Prostate gland (tissue), 2 donors: ENCODE data around the gene EIF4E. TPM values are rescaled to one million over a fixed set of nuclear protein-coding genes. Genes with fewer than 3 reads are reported as not detected.
"Not testable (repeated sequence)": the region's sequence is repeated elsewhere in the genome, so short reads cannot be mapped to it uniquely, and the experiment has no call there.

Experiments used
- DNase-seq: peaks from one replicate; pipeline ENCODE4 v3.0.0-alpha.2; 2019; ENCODE audit warnings: low spot score
- H3K27ac ChIP-seq, 2 donors: fragments of 200-600 bp; sonication (generic); 2 replicates each; pipeline ENCODE4 v1.5.1; 2017 to 2019
- H3K27me3 ChIP-seq: fragments of 200-600 bp; sonication (generic); replicated peaks from 2 replicates; pipeline ENCODE4 v1.5.1; 2019; ENCODE audit not compliant: insufficient read depth
- H3K36me3 ChIP-seq, 2 donors: fragments of 200-600 bp; sonication (generic); 1 replicate in 1 of 2; 2 replicates in 1 of 2; pipeline versions ENCODE4 v1.5.1 to v1.8.1; 2017 to 2019
- H3K4me1 ChIP-seq: fragments of 200-600 bp; sonication (generic); replicated peaks from 2 replicates; pipeline ENCODE4 v1.5.1; 2019
- H3K4me3 ChIP-seq, 2 donors: fragments of 200-600 bp; sonication (generic); 2 replicates each; pipeline ENCODE4 v1.5.1; 2017 to 2019
- H3K9me3 ChIP-seq: fragments of 200-600 bp; sonication (generic); 2 replicates; pipeline ENCODE4 v1.5.1; 2017
- POLR2A ChIP-seq: fragments of 450-650 bp; IDR thresholded peaks from one replicate; pipeline ENCODE4 v1.6.1; 2016; ENCODE audit warnings: antibody characterized with exemption, mild to moderate bottlenecking
- POLR2AphosphoS5 ChIP-seq: sonication (generic); formaldehyde crosslinking; IDR thresholded peaks from one replicate; pipeline ENCODE4 v1.6.1; 2017; ENCODE audit warnings: antibody characterized with exemption
- WGBS: methylation state at CpG from one replicate; pipeline ENCODE4 v1.1.5; 2018; 5-methylcytosine and 5-hydroxymethylcytosine counted together
- intact Hi-C: fragments of 100-400 bp; cut with DNase I; formaldehyde crosslinking; loops from one replicate; pipeline ENCODE4 v1.14.2; 2022
- small RNA-seq, 2 donors: library from RNA; depleted of rRNA; stranded (forward); fragments of <200 nt; gene quantifications; one replicate each; pipeline ENCODE3, GENCODE V24; 2016
- total RNA-seq, 2 donors: library from RNA; depleted of rRNA; stranded (reverse); fragments of >200 nt; gene quantifications; one replicate each; pipeline ENCODE4 v1.1.0, GENCODE V29; 2016
- TF ChIP-seq, protein P1 (sequence below), 4 experiments: fragments of 200-600 bp in 2 of 4; fragments of 450-650 bp in 2 of 4; sonication (generic) in 2 of 4; IDR thresholded peaks; 1 replicate in 3 of 4; 2 replicates in 1 of 4; pipeline ENCODE4 v1.5.1; 2016 to 2019; ENCODE audit warnings: antibody characterized with exemption in 4 of 4, mild to moderate bottlenecking in 2 of 4, moderate library complexity in 2 of 4

EIF4E gene
- total RNA-seq, 2 donors from 2014 or later, result 46.8 to 70.9 TPM

DNA sequence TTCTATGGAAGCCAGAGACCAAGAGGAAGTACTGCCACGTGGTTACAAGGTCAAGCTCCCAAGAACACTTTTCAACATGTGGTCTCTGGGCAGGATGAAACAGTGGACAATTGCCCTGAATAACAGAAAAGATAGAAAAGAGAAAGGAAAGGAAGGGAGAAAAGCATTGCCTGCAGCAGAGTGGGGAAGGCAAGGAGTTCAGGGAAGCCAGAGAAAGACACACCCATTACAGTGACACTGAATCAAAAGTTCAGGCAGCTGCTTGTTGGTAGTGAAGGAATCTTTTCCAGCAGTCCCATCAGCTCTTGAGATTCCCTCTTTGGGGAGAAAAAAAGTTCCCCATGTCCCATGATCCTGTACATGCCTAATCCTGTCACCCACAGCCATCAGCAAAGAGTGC is 80.5 kb downstream of the EIF4E start:
- Histone ChIP-seq H3K27ac (no peak overlapping the region), H3K9me3 (no peaks in the 10 kb centered on the region), H3K4me3 (no peak overlapping the region), H3K27me3 (no peaks in the 10 kb centered on the region), H3K4me1 (no peaks in the 10 kb centered on the region), H3K36me3 (no peaks in the 10 kb centered on the region)
- 81% methylated on average over 1 of the region's 1 CpG for WGBS
- no peak for TF ChIP-seq POLR2AphosphoS5
- DNase-seq, result no peak
- intact Hi-C loops, result no loop called here

DNA sequence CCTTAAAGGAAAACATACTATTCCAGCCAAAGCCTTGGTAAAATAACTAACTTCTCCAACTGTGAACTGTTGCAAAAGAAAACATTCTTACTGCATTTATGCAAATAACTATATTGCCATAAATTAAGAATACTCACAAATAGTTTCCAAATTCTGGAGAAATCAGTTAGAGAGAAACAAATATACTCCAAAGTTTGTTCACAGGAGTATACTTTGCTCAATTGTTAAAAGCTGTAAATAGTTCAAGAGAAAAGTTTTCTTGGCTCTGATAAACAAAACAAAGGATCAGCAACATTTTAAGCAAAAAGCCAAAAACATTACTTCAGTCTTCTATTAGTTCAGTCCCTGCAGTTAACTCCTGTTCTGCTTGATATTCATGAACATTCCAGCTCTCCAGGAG is 83.0 kb downstream of the EIF4E start:
- no peak for DNase-seq
- H3K9me3 ChIP-seq, result no peaks in the 10 kb centered on the region
- H3K4me1 ChIP-seq, result no peaks in the 10 kb centered on the region
- H3K27ac ChIP-seq, result no peak overlapping the region
- H3K36me3 ChIP-seq, result no peaks in the 10 kb centered on the region
- H3K27me3 ChIP-seq, result no peaks in the 10 kb centered on the region
- H3K4me3 ChIP-seq, result no peak overlapping the region
- intact Hi-C loops, result no loop called here
- no peak for TF ChIP-seq POLR2A
- no peak for TF ChIP-seq POLR2AphosphoS5
- TF ChIP-seq, protein P1, sequence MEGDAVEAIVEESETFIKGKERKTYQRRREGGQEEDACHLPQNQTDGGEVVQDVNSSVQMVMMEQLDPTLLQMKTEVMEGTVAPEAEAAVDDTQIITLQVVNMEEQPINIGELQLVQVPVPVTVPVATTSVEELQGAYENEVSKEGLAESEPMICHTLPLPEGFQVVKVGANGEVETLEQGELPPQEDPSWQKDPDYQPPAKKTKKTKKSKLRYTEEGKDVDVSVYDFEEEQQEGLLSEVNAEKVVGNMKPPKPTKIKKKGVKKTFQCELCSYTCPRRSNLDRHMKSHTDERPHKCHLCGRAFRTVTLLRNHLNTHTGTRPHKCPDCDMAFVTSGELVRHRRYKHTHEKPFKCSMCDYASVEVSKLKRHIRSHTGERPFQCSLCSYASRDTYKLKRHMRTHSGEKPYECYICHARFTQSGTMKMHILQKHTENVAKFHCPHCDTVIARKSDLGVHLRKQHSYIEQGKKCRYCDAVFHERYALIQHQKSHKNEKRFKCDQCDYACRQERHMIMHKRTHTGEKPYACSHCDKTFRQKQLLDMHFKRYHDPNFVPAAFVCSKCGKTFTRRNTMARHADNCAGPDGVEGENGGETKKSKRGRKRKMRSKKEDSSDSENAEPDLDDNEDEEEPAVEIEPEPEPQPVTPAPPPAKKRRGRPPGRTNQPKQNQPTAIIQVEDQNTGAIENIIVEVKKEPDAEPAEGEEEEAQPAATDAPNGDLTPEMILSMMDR (IDR thresholded peaks at IDR 0.05), result no peak

DNA sequence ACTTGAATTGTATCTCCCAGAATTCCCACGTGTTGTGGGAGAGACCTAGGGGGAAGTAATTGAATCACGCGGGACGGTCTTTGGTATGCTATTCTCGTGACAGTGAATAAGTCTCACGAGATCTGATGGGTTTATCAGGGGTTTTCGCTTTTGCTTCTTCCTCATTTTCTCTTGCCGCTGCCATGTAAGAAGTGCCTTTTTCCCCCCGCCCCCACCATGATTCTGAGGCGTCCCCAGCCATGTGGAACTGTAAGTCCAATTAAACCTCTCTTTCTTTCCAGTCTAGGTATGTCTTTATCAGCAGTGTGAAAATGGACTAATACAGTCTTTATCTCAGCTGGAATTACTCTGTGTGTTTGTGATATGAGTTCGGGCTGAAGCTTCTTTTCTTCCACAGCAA is 86.0 kb downstream of the EIF4E start:
- H3K27me3 ChIP-seq, H3K9me3 ChIP-seq, intact Hi-C loops, H3K4me3 ChIP-seq, H3K27ac ChIP-seq, H3K4me1 ChIP-seq, DNase-seq, H3K36me3 ChIP-seq: not testable (repeated sequence)
- 85% methylated on average over 11 of the region's 11 CpGs for WGBS

DNA sequence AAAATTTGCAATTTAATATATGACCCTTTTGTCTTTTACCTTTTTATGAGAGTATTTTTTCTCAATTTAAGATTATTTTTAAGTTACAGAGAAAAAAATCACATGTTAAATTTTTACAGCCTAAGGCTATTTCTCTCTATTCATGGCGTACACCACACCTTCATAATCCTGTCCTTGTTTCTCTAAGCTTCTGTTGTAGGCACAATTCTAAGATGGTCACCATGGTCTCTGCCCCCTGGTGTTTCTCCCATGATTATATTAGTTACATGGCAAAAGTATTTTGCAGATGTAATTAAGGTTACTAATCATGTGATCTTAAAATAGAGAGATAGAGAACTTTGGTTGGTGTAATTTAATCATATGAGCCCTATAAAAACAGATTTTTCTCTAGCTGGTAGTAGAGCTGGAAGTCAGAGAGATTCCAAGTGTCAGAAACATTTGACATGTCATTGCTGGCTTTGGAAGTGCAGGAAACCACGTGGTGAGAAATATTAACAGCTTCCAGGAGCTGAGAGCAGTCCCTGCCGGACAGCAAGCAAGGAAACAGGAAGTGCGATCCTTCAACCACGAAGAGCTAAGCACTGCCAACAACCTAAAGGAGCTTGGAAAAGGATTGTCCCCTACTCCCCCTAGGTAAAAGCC is 89.8 kb downstream of the EIF4E start:
- Histone ChIP-seq H3K27ac (no peak overlapping the region), H3K27me3 (no peaks in the 10 kb centered on the region), H3K9me3 (no peaks in the 10 kb centered on the region), H3K4me3 (no peak overlapping the region), H3K4me1 (no peaks in the 10 kb centered on the region), H3K36me3 (no peaks in the 10 kb centered on the region)
- intact Hi-C loops, result no loop called here
- WGBS, result 58% methylated on average over 5 of the region's 5 CpGs
- TF ChIP-seq POLR2AphosphoS5 (no peak), POLR2A (no peak)
- TF ChIP-seq, protein P1 (IDR thresholded peaks at IDR 0.05), result no peak
- no peak for DNase-seq

DNA sequence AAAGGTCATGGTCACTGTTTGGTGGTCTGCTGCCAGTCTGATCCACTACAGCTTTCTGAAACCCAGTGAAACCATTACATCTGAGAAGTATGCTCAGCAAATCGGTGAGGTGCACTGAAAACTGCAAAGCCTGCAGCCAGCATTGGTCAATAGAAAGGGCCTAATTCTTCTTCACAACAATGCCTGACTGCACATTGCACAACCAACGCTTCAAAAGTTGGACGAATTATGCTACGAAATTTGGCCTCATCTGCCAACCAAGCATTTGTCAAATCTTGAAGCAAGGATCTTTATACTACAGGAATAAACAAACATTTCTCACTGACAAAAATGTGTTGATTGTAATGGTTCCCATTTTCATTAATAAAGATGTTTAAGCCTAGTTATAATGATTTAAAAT is 90.4 kb downstream of the EIF4E start:
- DNase-seq, result no peak
- Histone ChIP-seq H3K4me1 (no peaks in the 10 kb centered on the region), H3K4me3 (no peak overlapping the region), H3K9me3 (no peaks in the 10 kb centered on the region), H3K27ac (no peak overlapping the region), H3K36me3 (no peaks in the 10 kb centered on the region), H3K27me3 (no peaks in the 10 kb centered on the region)
- intact Hi-C loops, result no loop called here
- 87% methylated on average over 4 of the region's 4 CpGs for WGBS
- TF ChIP-seq POLR2AphosphoS5, result no peak

DNA sequence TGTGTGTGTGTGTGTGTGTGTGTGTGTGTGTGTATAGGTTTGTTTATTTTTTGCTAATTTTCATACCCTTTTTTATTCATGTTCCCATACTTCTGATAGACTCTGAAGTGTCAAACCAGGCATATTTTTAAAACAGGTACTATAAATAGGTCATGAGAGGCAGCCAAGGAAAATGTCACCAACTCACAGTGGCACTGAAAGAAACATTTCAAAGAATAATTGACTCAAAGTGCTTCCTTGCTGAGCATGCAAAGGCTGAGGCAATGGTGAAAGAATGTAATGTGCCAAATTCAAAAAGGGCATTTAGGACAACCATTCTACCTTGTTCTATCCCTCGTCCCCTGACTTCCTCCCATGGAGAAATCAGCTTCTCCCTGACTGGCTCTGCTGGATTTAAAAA is 95.5 kb downstream of the EIF4E start:
- Histone ChIP-seq H3K4me1 (no peaks in the 10 kb centered on the region), H3K36me3 (no peaks in the 10 kb centered on the region), H3K27ac (no peak overlapping the region), H3K27me3 (no peaks in the 10 kb centered on the region), H3K9me3 (no peaks in the 10 kb centered on the region), H3K4me3 (no peak overlapping the region)
- intact Hi-C loops, result no loop called here
- 90% methylated on average over 1 of the region's 1 CpG for WGBS
- no peak for DNase-seq
- no peak for TF ChIP-seq POLR2AphosphoS5
- no peak for TF ChIP-seq POLR2A
- TF ChIP-seq, protein P1 (IDR thresholded peaks at IDR 0.05), result no peak

DNA sequence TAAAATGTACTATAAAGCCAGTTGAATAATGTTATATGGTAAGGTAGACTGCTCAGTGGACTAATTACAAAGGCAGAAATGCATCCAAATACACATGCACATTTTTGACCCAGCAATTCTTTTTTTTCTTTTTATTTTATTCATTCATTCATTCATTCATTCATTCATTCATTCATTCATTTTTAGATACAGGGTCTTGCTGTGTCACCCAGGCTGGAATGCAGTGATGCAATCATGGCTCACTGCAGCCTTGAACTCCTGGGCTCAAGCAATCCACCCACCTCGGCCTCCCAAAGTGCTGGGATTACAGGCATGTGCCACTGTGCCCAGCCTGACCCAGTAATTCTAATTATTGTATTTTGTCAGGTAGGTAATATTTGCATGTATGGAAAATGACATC is 97.9 kb downstream of the EIF4E start:
- H3K27me3 ChIP-seq, intact Hi-C loops, H3K9me3 ChIP-seq, H3K4me3 ChIP-seq, DNase-seq, H3K4me1 ChIP-seq, H3K27ac ChIP-seq, H3K36me3 ChIP-seq: not testable (repeated sequence)
- 96% methylated on average over 1 of the region's 1 CpG for WGBS

Small RNA genes lying within 50 kb of the gene (small RNA-seq; reads per million reads assigned to genes)
- gene RNU7-149P (0 reads per million in 2 donors), gene TBCAP3 (0 reads per million in 2 donors)

Other genes with a start within 250 kb of the EIF4E start
- gene METAP1, start 66.6 kb upstream of the EIF4E start, total RNA-seq, result 10 to 100 TPM; 55.3 to 70.1 TPM
- 100 to 1,000 TPM; 127 to 149 TPM for gene ADH5, start 159.7 kb upstream of the EIF4E start, total RNA-seq
- gene ADH4, start 215.2 kb upstream of the EIF4E start, total RNA-seq, result not detected